HG03280 (cell line): ENCODE results near the gene SBSN.

Experiments
- ATAC-seq: cut with Tn5 transposase; IDR thresholded peaks from one replicate; pipeline ENCODE4 v1.9.1; 2021; ENCODE audit warnings: mild to moderate bottlenecking, moderate library complexity; ENCODE audit not compliant: unreplicated experiment

Gene SBSN

GRCh38 chr19:35555301-35556005 is 27.3 kb upstream of the SBSN start:
- ATAC-seq, result no peak

GRCh38 chr19:35554076-35554475 is 26.0 kb upstream of the SBSN start:
- no peak for ATAC-seq

- ATAC-seq, result no peak
Measured at GRCh38 chr19:35553385-35554000, 25.4 kb upstream of the SBSN start.

- ATAC-seq, result no peak
Measured at GRCh38 chr19:35552534-35553384, 24.6 kb upstream of the SBSN start.

- ATAC-seq, result no peak
Measured at GRCh38 chr19:35551091-35551810, 23.1 kb upstream of the SBSN start.

GRCh38 chr19:35549879-35550523 is 21.9 kb upstream of the SBSN start:
- ATAC-seq, result no peak

GRCh38 chr19:35549174-35549788 is 21.2 kb upstream of the SBSN start:
- no peak for ATAC-seq

GRCh38 chr19:35546532-35546931 is 18.4 kb upstream of the SBSN start:
- no peak for ATAC-seq

- ATAC-seq, result peak; percentile 33
Measured at GRCh38 chr19:35545855-35546381, 17.8 kb upstream of the SBSN start.

GRCh38 chr19:35545001-35545854 is 17.1 kb upstream of the SBSN start, which contains the start of gene TMEM147:
TMEM147 (plus strand) TSS chr19:35545626; CDS start chr19:35545740, 114 bp downstream.
- peak; percentile 85 for ATAC-seq

- no peak for ATAC-seq
Measured at GRCh38 chr19:35544110-35544802, 16.1 kb upstream of the SBSN start.

GRCh38 chr19:35543280-35544109 is 15.4 kb upstream of the SBSN start:
- ATAC-seq, result no peak

- ATAC-seq, result no peak
Measured at GRCh38 chr19:35542209-35542608, 14.1 kb upstream of the SBSN start.

GRCh38 chr19:35540356-35540927 is 12.3 kb upstream of the SBSN start:
- ATAC-seq, result no peak

- no peak for ATAC-seq
Measured at GRCh38 chr19:35539850-35540249, 11.7 kb upstream of the SBSN start.

- no peak for ATAC-seq
Measured at GRCh38 chr19:35539314-35539713, 11.2 kb upstream of the SBSN start.
